HEK293 (cell line): ENCODE results near the gene UFC1.
"Not testable (repeated sequence)": the region's sequence is repeated elsewhere in the genome, so short reads cannot be mapped to it uniquely, and the experiment has no call there.

Experiments used
- KLF10 ChIP-seq: fragments of 450-650 bp; IDR thresholded peaks from 2 replicates; pipeline ENCODE4 v1.5.1; 2018; ENCODE audit warnings: missing biosample characterization, mild to moderate bottlenecking, missing genetic modification characterization
- TCF7L2 ChIP-seq: IDR thresholded peaks from 2 replicates; pipeline ENCODE4 v1.6.1; 2011; ENCODE audit warnings: low read depth, mild to moderate bottlenecking, inconsistent platforms, low read length, moderate library complexity, borderline replicate concordance
- ZFP69B ChIP-seq: fragments of 450-650 bp; formaldehyde crosslinking; IDR thresholded peaks from 2 replicates; pipeline ENCODE4 v1.5.1; 2016; ENCODE audit warnings: missing biosample characterization, missing genetic modification characterization
- ZNF133 ChIP-seq: fragments of 450-650 bp; formaldehyde crosslinking; IDR thresholded peaks from 2 replicates; pipeline ENCODE4 v1.5.1; 2016; ENCODE audit warnings: missing biosample characterization, missing genetic modification characterization
- ZNF157 ChIP-seq: fragments of 450-650 bp; formaldehyde crosslinking; IDR thresholded peaks from 2 replicates; pipeline ENCODE4 v1.5.1; 2016; ENCODE audit warnings: missing biosample characterization, missing genetic modification characterization
- ZNF174 ChIP-seq: fragments of 450-650 bp; formaldehyde crosslinking; IDR thresholded peaks from 2 replicates; pipeline ENCODE4 v1.5.0; 2017; ENCODE audit warnings: missing biosample characterization, mild to moderate bottlenecking, missing genetic modification characterization
- ZNF184 ChIP-seq: fragments of 450-650 bp; IDR thresholded peaks from 2 replicates; pipeline ENCODE4 v1.5.1; 2018; ENCODE audit warnings: missing biosample characterization, mild to moderate bottlenecking, missing genetic modification characterization
- ZNF76 ChIP-seq: fragments of 450-650 bp; formaldehyde crosslinking; IDR thresholded peaks from 2 replicates; pipeline ENCODE4; 2016; ENCODE audit warnings: low read depth, missing biosample characterization, missing genetic modification characterization, borderline replicate concordance
- ZNF792 ChIP-seq: fragments of 450-650 bp; formaldehyde crosslinking; IDR thresholded peaks from 2 replicates; pipeline ENCODE4 v1.5.1; 2016; ENCODE audit warnings: missing biosample characterization, missing genetic modification characterization
- TF ChIP-seq, protein P1 (sequence below): fragments of 450-650 bp; formaldehyde crosslinking; IDR thresholded peaks from 2 replicates; pipeline ENCODE4 v1.5.1; 2016; ENCODE audit warnings: missing biosample characterization, missing genetic modification characterization
- TF ChIP-seq, protein P2 (sequence below): fragments of 450-650 bp; formaldehyde crosslinking; IDR thresholded peaks from 2 replicates; pipeline ENCODE4 v1.5.1; 2016; ENCODE audit warnings: missing biosample characterization, missing genetic modification characterization
- TF ChIP-seq, protein P3 (sequence below): fragments of 450-650 bp; formaldehyde crosslinking; IDR thresholded peaks from 2 replicates; pipeline ENCODE4 v1.5.1; 2017; ENCODE audit warnings: missing biosample characterization, missing genetic modification characterization
- TF ChIP-seq, protein P4 (sequence below): fragments of 450-650 bp; formaldehyde crosslinking; IDR thresholded peaks from 2 replicates; pipeline ENCODE4 v1.5.1; 2016; ENCODE audit warnings: missing biosample characterization, missing genetic modification characterization

DNA sequence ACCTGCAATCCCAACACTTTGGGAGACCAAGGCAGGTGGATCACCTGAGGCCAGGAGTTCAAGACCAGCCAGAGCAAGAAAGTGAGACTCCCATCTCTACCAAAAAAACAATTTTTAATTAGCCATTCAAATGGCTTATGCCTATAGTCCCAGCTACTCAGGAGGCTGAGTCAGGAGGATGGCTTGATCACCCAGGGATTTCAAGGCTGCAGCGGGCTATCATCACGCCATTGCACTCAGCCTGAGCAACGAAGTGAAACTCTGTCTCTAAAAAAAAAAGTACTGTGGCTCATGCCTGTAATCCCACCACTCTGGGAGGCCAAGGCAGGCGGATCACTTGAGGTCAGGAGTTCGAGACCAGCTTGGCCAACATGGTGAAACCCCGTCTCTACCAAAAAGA lies 37.8 kb upstream of the UFC1 start:
- TF ChIP-seq ZNF174 (tag by site-specific recombination); ZNF157 (tag by site-specific recombination); TCF7L2; ZNF184; ZNF76 (tag by site-specific recombination); ZFP69B (tag by site-specific recombination); KLF10 (tag by site-specific recombination); ZNF133 (tag by site-specific recombination); ZNF792: not testable (repeated sequence)
- TF ChIP-seq, protein P1, sequence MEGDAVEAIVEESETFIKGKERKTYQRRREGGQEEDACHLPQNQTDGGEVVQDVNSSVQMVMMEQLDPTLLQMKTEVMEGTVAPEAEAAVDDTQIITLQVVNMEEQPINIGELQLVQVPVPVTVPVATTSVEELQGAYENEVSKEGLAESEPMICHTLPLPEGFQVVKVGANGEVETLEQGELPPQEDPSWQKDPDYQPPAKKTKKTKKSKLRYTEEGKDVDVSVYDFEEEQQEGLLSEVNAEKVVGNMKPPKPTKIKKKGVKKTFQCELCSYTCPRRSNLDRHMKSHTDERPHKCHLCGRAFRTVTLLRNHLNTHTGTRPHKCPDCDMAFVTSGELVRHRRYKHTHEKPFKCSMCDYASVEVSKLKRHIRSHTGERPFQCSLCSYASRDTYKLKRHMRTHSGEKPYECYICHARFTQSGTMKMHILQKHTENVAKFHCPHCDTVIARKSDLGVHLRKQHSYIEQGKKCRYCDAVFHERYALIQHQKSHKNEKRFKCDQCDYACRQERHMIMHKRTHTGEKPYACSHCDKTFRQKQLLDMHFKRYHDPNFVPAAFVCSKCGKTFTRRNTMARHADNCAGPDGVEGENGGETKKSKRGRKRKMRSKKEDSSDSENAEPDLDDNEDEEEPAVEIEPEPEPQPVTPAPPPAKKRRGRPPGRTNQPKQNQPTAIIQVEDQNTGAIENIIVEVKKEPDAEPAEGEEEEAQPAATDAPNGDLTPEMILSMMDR (tag by site-specific recombination): not testable (repeated sequence)
- TF ChIP-seq, protein P2, sequence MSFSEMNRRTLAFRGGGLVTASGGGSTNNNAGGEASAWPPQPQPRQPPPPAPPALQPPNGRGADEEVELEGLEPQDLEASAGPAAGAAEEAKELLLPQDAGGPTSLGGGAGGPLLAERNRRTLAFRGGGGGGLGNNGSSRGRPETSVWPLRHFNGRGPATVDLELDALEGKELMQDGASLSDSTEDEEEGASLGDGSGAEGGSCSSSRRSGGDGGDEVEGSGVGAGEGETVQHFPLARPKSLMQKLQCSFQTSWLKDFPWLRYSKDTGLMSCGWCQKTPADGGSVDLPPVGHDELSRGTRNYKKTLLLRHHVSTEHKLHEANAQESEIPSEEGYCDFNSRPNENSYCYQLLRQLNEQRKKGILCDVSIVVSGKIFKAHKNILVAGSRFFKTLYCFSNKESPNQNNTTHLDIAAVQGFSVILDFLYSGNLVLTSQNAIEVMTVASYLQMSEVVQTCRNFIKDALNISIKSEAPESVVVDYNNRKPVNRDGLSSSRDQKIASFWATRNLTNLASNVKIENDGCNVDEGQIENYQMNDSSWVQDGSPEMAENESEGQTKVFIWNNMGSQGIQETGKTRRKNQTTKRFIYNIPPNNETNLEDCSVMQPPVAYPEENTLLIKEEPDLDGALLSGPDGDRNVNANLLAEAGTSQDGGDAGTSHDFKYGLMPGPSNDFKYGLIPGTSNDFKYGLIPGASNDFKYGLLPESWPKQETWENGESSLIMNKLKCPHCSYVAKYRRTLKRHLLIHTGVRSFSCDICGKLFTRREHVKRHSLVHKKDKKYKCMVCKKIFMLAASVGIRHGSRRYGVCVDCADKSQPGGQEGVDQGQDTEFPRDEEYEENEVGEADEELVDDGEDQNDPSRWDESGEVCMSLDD (tag by site-specific recombination): not testable (repeated sequence)
- TF ChIP-seq, protein P3, sequence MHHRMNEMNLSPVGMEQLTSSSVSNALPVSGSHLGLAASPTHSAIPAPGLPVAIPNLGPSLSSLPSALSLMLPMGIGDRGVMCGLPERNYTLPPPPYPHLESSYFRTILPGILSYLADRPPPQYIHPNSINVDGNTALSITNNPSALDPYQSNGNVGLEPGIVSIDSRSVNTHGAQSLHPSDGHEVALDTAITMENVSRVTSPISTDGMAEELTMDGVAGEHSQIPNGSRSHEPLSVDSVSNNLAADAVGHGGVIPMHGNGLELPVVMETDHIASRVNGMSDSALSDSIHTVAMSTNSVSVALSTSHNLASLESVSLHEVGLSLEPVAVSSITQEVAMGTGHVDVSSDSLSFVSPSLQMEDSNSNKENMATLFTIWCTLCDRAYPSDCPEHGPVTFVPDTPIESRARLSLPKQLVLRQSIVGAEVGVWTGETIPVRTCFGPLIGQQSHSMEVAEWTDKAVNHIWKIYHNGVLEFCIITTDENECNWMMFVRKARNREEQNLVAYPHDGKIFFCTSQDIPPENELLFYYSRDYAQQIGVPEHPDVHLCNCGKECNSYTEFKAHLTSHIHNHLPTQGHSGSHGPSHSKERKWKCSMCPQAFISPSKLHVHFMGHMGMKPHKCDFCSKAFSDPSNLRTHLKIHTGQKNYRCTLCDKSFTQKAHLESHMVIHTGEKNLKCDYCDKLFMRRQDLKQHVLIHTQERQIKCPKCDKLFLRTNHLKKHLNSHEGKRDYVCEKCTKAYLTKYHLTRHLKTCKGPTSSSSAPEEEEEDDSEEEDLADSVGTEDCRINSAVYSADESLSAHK: not testable (repeated sequence)
- TF ChIP-seq, protein P4, sequence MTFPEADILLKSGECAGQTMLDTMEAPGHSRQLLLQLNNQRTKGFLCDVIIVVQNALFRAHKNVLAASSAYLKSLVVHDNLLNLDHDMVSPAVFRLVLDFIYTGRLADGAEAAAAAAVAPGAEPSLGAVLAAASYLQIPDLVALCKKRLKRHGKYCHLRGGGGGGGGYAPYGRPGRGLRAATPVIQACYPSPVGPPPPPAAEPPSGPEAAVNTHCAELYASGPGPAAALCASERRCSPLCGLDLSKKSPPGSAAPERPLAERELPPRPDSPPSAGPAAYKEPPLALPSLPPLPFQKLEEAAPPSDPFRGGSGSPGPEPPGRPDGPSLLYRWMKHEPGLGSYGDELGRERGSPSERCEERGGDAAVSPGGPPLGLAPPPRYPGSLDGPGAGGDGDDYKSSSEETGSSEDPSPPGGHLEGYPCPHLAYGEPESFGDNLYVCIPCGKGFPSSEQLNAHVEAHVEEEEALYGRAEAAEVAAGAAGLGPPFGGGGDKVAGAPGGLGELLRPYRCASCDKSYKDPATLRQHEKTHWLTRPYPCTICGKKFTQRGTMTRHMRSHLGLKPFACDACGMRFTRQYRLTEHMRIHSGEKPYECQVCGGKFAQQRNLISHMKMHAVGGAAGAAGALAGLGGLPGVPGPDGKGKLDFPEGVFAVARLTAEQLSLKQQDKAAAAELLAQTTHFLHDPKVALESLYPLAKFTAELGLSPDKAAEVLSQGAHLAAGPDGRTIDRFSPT (tag by site-specific recombination): not testable (repeated sequence)
